ENCODE data around the gene TGM1. TPM values are rescaled to one million over a fixed set of nuclear protein-coding genes. Genes with fewer than 3 reads are reported as not detected.
"Not testable (repeated sequence)": the region's sequence is repeated elsewhere in the genome, so short reads cannot be mapped to it uniquely, and the experiment has no call there.

TGM1 gene
- total RNA-seq, 2 donors from 2014 or later = 11.9 to 36.9 TPM

DNA sequence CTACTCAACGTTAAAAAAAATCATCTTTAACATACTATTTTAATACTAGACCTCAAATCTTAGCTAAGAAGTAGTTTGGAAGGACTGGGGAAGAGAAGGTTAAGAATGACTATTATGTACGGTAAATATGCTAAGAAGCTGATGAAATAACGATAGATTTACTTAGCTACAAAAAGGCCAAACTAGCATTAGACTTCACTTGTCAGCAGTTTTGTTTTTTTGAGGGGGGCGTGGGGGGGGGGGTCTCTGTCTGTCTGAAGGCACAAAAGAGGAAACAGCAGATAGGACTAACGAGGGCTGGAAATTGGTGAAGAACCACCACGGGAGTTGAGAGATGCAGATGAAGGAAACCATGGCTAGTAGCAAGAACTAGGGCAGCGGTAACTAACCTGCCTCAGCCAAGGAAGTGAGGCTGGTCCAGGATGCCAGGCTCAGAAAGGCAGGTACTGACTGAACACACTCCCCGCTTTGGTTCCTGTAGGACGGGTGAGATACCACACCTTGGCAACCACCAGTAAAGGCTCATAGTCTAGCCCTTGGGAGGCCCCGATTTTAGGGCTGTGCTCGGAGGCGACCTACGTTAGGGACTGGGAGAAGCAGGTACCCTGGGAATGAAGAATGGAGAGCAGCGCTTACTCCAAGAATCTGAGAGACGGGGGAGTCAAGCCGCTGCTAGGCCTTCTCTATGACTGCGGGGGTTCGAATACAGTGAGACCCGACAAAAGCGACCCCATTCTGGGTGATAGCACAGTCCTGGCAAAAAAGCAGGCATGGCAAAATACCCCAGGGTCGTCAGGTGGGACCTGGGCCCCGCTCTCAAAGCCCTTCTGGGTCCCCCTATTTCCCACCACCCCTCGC, 31.5 kb downstream of the TGM1 start:
- no peak for DNase-seq (ENCODE audit: low spot score)
- Histone ChIP-seq H3K27ac (peak overlapping the region; percentile 86 to 92), H3K27me3 (no peaks in the 10 kb centered on the region), H3K9me3 (no peaks in the 10 kb centered on the region), H3K4me1 (peaks cover 0 to 28% of the 10 kb centered on the region in 2 donors), H3K36me3 (peaks cover 20% of the 10 kb centered on the region), H3K4me3 (peak overlapping the region; percentile 86 to 95)
- TF ChIP-seq, protein P1, sequence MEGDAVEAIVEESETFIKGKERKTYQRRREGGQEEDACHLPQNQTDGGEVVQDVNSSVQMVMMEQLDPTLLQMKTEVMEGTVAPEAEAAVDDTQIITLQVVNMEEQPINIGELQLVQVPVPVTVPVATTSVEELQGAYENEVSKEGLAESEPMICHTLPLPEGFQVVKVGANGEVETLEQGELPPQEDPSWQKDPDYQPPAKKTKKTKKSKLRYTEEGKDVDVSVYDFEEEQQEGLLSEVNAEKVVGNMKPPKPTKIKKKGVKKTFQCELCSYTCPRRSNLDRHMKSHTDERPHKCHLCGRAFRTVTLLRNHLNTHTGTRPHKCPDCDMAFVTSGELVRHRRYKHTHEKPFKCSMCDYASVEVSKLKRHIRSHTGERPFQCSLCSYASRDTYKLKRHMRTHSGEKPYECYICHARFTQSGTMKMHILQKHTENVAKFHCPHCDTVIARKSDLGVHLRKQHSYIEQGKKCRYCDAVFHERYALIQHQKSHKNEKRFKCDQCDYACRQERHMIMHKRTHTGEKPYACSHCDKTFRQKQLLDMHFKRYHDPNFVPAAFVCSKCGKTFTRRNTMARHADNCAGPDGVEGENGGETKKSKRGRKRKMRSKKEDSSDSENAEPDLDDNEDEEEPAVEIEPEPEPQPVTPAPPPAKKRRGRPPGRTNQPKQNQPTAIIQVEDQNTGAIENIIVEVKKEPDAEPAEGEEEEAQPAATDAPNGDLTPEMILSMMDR (IDR thresholded peaks at IDR 0.05) = no peak

DNA sequence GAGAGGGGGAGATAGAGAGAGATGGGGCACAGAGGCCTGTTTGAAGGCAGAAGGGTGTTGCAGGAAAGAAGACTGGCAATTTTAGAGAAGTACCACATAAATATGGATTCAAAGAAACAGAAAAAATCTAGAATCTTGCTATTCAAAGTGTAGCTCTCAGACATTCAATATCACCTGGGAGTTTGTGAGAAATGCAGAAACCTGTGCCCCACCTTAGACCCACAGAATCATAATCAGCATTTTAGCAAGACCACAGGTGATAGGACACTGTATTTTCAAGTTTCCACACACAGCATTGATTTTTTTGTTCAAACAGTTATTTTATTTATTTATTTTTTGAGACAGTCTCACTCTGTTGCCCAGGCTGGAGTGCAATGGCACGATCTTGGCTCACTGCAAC, 34.1 kb downstream of the TGM1 start:
- H3K36me3 ChIP-seq = peaks cover 10% of the 10 kb centered on the region
- peaks cover 0 to 22% of the 10 kb centered on the region in 2 donors for H3K4me1 ChIP-seq
- H3K27ac ChIP-seq = no peak overlapping the region
- no peaks in the 10 kb centered on the region for H3K27me3 ChIP-seq
- DNase-seq (ENCODE audit: low spot score) = no peak
- no peaks in the 10 kb centered on the region for H3K9me3 ChIP-seq
- TF ChIP-seq, protein P1 (IDR thresholded peaks at IDR 0.05) = no peak
- H3K4me3 ChIP-seq = no peak overlapping the region

DNA sequence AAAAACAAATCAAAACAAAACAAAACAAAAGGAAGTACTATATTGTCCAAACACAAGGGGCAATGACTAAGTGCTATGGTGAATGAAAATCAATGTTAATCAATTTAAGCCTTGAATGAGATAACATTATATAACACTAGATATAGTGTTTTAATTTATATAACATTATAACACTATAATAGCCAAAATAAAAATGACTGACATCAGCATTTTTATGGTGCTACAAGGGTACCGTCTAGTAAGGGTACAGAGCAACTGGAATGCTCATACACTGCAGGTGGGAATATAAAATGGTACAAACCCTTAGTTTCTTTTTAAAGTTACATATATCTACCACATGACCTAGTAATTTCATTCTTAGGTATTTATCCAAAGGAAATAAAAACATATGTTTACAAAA, 36.5 kb downstream of the TGM1 start:
- H3K4me3 ChIP-seq = no peak overlapping the region
- TF ChIP-seq, protein P1 (IDR thresholded peaks at IDR 0.05) = no peak
- DNase-seq (ENCODE audit: low spot score) = no peak
- peaks cover 0 to 10% of the 10 kb centered on the region in 2 donors for H3K4me1 ChIP-seq
- H3K27me3 ChIP-seq = no peaks in the 10 kb centered on the region
- H3K9me3 ChIP-seq = no peaks in the 10 kb centered on the region
- H3K27ac ChIP-seq = no peak overlapping the region
- H3K36me3 ChIP-seq = peaks cover 10% of the 10 kb centered on the region

DNA sequence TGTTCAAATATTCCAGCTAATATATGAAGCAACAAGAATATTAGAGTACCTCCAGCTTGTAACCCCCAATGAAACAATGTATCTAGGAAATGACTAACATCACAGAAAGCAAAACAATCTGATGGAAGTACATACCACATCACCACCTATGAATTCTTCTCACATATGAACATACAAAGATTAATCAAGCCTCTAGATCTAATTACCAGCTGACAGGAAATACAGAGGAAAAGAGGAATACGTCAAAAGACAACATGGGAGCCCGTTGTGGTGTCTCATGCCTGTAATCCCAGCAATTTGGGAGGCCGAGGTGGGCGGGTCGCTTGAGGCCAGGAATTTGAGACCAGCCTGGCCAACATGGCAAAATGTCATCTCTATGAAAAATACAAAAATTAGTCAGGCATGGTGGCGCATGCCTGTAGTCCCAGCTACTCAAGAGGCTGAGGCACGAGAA, 38.3 kb downstream of the TGM1 start:
- Histone ChIP-seq H3K27me3 (no peaks in the 10 kb centered on the region), H3K36me3 (peaks cover 10% of the 10 kb centered on the region), H3K4me3 (no peak overlapping the region), H3K4me1 (no peaks in the 10 kb centered on the region), H3K27ac (peak overlapping the region in 1 of 2 donors; percentile 41), H3K9me3 (no peaks in the 10 kb centered on the region)
- TF ChIP-seq, protein P1 (IDR thresholded peaks at IDR 0.05) = no peak
- DNase-seq (ENCODE audit: low spot score) = no peak

GRCh38 chr14:24222987-24223386, 40.0 kb downstream of the TGM1 start:
- H3K27me3 ChIP-seq; H3K36me3 ChIP-seq; H3K4me1 ChIP-seq; H3K9me3 ChIP-seq; DNase-seq (ENCODE audit: low spot score); H3K27ac ChIP-seq; H3K4me3 ChIP-seq: not testable (repeated sequence)

- Histone ChIP-seq H3K9me3 (no peaks in the 10 kb centered on the region), H3K4me3 (no peak overlapping the region), H3K27me3 (no peaks in the 10 kb centered on the region), H3K36me3 (peaks cover 7% of the 10 kb centered on the region), H3K4me1 (peaks cover 0 to 14% of the 10 kb centered on the region in 2 donors), H3K27ac (no peak overlapping the region)
- TF ChIP-seq, protein P1 (IDR thresholded peaks at IDR 0.05) = no peak
- no peak for DNase-seq (ENCODE audit: low spot score)
Observed at GRCh38 chr14:24219521-24219920, 43.5 kb downstream of the TGM1 start.

Measured in right atrium auricular region (tissue), 2 donors.